OCI-M2 (cell line): ENCODE results near the gene FBXO33.

Experiments used
- DNase-seq: peaks from one replicate; lab custom pipeline; 2025; ENCODE audit not compliant: unreplicated experiment; lab: John Stamatoyannopoulos, UW

FBXO33 gene

DNA sequence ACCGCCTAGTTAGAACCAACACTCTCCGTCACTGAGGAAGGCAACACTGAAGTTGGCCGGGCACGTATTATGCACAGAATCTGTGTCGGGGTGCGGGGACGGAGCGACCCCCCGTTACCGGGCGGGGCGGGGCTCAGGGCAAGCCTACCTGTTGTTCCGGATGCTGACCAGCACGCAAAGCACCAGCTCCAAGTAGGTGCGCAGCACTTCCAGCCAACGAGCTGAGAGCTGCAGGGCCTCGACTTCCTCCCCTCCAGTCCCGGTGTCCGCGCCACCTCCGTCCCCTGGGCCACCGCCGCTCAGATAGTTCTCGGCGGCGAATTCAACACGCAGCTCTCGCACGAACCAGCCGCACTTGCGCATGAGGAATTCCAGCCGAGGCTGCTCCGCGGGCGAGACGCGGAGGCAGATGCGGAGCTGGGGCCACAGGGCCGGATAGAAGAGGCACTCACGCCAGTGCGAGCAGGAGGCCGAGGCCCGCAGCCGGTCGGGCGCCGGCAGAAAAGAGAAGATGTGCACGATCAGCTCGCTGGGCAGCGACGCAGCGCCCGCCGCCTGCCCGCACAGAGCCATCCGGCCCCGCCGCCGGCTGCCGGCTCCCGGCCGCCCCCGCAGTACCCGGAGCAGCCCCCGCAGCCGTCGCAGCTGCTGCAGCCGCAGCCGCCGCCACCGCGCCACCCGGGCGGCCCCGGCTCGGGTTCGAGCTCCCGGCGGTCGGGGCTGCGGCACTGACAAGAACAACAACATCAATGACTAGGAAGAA lies 636 bp downstream of the FBXO33 start:
- DNase-seq: no peak

DNA sequence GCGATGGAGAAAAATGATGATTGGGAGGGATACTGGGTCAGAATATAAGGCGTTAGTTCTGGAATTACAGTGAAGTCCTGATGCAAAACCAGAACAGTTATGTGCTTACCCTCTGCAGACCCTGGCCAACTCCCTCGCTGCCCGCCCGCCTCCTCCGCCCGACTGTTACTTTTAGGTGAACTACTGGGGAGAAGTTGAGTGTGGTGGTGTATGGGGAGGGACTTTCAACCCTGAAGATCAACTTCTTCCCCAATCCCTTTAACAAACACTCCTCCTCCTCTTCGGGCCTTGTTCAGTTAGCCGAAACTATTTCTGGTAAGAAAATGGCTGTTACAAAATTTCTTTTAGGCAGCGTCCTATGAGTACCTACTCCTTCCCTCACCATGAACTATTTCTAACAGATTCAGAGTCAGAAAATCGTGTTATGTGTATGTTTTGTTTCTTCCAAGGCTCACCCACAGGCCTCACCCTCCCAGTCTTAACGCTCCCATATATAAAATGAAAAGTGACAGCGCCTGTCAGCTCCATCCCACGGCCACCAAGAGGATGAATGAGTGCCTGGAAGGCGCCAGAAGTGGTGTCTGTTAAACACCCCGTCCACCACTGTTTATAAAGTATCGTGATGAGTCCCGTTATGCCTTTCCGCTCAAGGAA lies 1.3 kb downstream of the FBXO33 start:
- DNase-seq: no peak

- DNase-seq: no peak
Observed at GRCh38 chr14:39428118-39428517, 4.1 kb downstream of the FBXO33 start.

DNA sequence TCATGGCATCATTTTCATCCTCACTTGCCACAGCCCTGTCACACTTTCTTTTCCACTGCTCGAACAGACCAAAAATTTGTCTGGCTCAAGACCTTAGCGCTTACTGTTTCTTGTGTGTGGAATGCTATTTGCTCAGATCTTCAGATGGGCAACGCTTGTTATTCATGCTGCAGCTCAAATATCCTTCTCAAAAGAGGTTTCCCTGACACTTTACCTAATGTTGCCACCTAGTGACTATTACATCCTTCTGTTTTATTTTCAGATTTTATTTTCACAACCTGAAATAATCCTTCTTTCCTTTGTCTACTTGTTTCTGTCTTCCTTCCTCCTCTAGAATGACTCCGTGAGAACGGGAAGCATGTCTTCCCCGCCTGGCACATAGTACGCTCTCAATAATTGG lies 5.6 kb downstream of the FBXO33 start:
- no peak for DNase-seq

- DNase-seq: no peak
Observed at GRCh38 chr14:39425947-39426346, 6.3 kb downstream of the FBXO33 start.

GRCh38 chr14:39423793-39424192 lies 8.4 kb downstream of the FBXO33 start:
- DNase-seq: no peak

DNA sequence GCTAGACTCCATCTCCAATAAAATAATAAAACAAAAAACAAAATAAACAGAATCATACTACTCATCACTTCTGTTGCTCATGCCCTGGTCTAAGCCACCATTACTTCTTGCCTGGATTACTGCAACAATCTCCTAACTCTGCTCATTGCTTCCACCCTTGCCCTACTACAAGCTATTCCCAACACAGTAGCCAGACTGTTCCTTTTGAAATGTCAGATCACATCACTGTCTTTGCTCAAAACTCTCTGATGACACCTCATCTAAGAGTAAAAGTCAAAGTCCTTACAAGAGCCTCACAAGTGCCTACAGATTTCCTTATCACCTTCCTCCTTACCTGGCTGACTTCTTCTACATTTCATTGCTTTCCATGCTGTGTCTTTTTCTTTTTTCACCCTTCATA lies 10.0 kb downstream of the FBXO33 start:
- no peak for DNase-seq

DNA sequence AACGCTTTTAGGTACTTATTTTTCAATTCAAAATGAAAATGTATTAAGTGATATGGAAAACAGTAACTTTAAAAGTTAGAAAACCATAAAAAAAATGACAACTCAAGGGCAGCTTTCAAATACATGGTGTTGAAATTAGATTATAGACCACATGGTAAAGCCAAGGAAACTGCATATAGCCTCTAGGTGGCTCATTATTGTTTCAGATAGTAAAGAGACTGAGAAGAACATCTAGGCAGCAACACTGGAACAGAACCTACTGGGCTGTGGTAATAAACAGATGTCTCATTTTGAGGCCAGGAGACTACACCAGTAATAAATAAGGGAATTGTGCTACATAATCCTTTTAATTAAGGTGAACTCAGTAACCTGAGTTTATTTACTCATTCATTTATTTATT lies 13.0 kb downstream of the FBXO33 start:
- DNase-seq: no peak

GRCh38 chr14:39417014-39417413 lies 15.2 kb downstream of the FBXO33 start:
- no peak for DNase-seq

- no peak for DNase-seq
Observed at GRCh38 chr14:39416072-39416471, 16.2 kb downstream of the FBXO33 start.

DNA sequence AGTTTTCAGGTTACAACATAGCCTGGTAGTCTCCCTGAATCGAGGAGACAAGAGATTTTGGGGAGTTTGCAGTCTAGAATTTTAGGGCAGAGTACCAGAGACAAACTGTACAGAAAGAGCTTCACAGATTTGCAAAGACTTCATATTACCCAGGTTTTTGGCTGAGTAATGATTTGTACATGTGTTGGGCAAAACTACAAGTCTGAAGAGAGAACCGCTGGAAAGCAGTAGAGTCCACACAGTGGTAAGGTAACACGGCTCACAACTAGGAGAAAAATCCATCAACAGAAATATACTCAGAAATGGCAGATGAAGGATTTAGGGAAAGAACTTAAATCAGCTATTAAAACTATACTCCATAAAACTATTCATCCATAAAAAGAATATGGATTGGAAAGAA lies 25.7 kb downstream of the FBXO33 start:
- no peak for DNase-seq

DNA sequence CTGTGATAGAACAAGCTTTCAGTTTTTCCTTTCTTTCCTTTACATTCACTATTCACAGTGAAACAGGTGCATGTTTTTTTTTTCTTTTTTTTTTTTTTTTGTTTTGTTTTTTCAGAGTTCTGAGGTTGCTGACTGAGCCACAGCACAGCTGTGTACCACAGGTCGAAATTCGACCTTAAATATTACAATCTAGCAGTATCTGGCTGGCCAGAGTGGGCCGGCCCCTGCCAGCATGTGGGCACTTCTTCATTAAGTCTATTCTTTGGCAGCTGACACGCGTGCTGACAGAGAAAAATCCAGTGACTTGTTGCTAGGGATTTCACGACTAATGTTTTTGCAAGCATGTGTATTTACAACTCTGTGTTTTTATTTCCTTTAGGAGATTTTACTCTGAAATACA lies 33.9 kb downstream of the FBXO33 start:
- DNase-seq: no peak

DNA sequence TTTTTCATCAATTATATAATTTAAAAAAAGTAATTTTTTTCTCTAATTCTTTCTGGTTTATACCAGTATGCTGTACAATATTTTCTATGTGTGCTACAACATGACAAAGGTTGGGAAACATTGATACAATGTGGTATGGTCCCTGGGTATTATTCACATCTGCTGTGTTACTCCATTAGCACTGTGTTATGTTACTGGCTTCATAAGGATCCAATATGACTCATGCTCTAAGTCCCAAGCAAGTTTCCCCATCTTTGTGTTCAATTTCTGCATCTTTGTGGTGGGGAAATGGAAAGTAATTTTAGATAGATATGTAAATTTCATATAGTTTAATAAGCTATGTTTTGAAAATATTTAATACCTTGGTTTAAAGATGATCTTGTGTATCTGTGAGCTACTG lies 35.8 kb downstream of the FBXO33 start:
- DNase-seq: no peak

- no peak for DNase-seq
Observed at GRCh38 chr14:39395555-39396254, 36.5 kb downstream of the FBXO33 start.

DNA sequence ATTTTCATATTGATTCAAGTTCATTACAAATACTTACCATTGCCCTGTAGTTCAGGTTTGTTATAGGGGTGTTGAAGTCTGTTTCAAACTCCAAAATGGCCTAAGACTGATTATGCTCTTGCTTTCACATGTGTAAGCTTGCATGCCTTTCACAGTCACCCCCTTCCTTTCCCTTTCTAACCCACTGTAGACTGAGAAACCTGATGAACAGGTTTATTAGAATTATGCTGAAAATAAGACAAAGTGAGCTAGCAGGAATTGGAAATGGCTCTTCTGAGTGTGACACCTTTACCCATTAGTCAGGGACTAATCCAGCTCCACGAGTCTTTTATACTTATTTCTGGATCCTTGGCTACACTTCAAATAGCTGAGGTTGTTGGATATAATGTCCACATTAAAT lies 38.9 kb downstream of the FBXO33 start:
- DNase-seq: no peak

DNA sequence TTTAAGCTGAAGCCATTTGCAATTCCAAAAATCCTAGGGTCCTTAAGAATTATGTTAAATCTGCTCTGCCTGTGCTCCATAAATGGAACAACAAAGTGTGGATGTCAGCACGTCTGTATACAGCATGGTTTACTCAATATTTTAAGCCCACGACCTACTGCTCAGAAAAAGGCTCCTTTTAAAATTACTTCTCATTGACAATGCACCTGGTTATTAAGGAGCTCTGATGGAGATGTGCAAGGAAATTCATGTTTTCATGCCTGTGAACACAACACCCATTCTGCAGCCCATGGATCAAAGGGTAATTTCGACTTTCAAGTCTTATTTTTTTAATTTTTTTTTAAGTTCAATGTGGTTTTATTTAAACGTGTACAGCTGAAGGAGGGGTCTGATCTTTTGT lies 48.1 kb downstream of the FBXO33 start:
- no peak for DNase-seq

- no peak for DNase-seq
Observed at GRCh38 chr14:39383741-39384140, 48.5 kb downstream of the FBXO33 start.

DNA sequence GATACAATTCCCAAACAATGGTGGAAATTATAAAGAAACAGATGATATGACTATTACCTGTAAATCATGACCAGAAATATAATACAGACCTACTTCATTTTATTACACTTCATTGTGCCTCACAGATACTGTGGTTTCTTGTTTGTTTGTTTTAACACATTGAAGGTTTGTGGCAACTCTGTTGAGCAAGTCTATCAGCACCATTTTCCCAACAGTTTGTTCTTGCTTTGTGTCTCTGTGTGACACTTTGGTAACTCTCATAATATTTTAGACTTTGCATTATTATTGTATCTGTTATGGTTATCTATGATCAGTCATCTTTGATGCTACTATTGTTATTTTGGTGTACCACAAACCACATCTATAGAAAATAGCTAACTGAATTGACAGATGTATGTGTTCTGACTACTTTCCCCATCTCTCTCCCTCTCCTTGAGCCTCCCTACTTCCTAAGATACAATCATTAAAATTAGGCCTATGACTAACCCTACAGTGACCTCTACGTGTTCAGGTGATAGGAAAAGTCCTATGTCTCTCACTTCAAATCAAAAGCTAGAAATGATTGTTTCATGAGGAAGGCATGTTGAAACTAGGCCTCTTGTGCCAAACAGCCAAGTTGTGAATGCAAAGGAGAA lies 49.1 kb downstream of the FBXO33 start:
- DNase-seq: no peak

DNA sequence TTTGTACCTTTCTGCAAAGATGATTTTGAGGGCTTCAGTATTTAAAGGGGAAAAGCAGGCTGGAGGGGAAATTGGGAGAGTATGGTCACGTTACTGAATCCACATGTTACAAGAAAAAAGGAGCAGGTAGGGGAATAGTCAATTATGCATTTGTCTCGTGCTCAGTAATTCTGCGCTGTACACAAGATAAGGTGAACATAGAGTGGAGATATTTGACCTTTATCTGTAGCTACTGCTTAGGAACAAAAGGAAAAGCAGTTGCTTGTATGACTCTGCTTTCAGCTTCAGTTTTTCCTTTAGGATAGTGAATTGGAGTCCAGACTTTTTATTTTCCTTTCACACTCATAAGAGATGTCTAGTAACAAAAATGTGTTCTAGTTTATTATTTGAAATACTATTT lies 49.8 kb downstream of the FBXO33 start:
- DNase-seq: no peak

DNA sequence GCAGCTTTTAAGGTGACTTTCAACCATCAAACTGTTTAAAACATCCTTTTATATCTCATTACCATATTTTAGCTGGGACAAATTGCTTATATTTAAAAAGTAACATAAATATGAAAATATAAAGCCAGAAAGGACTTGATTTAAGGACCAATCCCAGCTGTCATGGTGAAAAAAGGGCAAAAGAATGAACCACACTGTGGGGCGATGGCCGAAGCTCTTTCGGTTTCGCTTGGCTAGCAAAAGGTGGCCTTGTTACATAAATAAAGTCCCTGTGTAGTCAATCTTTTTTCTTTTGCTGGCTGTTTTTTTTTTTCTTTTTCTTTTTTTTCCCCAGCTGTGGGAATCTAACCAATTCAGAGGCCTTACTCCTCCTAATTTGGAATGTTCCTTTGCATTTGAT lies 50.9 kb downstream of the FBXO33 start:
- DNase-seq: no peak

DNA sequence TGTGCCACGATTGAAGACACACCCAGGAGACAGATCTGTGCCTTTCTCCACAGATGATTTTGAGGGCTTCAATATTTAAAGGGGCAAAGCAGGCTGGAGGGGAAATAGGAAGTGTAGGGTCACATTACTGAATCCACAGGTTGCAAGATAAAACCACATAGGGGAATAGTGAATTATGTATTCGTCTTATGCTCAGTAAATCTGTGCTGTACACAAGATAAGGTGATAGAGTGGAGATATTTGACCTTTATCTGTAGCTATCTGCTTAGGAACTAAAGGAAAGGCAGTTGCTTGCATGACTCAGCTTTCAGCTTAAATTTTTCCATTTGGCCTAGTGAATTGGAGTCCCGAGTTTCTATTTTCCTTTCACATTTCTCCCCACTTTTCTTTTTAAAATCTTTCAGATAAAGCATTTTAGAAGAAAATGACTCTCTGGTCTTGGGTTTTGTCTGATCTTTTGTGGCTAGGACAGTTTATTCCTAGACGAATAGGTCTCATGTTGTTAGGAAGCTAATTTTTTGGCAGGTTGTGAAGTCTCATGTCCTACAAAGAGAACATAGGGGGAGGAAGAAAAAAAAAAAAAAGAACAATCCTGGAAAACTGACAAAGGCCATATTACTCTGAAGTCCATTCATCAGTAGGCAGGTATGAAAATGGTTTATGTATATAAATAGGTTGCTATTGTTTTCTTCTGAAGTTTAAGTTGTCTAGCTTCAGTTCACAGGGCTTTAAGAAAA lies 55.4 kb downstream of the FBXO33 start:
- DNase-seq: no peak
